Inflammatory macrophage treated with lipopolysaccharide for 4 hours (primary cell): ENCODE measurements around the gene PGM2L1.
"Not testable (repeated sequence)": the region's sequence is repeated elsewhere in the genome, so short reads cannot be mapped to it uniquely, and the experiment has no call there.

ENCODE experiments used
- DNase-seq: peaks from one replicate; pipeline ENCODE4 v3.0.0-alpha.2; 2020

PGM2L1 gene

GRCh38 chr11:74397501-74398243 lies 561 bp downstream of the PGM2L1 start:
- peak; percentile 12 for DNase-seq

- DNase-seq: no peak
These were observed 6.0 kb downstream of the PGM2L1 start for GRCh38 chr11:74392256-74392655.

DNA sequence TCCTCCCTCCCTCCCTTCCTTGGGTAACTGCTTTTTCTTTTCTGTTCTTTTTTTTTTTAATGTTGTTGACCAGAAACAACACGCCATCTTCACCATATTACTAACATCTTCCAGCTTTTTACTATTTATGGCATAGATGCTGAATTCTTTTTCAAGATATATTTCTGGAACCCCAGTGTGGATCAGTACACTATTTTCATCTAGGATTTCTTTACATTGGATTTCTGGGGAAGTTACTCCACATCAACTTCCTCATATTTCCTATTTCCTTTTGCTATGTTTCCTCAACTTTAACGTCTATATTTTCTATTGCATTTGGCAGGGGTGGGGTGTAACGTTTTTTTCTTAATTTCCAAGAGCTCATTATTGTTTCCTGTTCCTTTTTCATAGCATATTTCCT lies 7.0 kb downstream of the PGM2L1 start:
- DNase-seq: no peak

DNA sequence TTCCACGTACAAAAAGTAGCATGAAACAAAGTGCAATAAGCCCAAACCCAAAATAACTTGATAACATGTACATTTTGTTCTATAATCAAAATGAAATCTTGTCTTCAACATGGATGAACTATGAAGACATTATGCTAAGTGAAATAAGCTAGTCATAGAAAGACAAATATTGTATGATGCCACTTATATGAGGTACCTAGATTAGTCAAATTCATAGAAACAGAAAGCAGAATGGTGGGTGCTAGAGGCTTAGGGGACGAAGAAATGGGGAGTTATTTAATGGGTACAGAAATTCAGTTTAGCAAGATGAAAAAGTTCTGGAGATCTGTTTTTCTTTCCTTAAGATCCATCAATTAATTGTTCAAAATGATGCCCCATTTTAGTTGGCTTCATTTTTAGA lies 7.5 kb downstream of the PGM2L1 start:
- DNase-seq: peak; percentile 16

DNA sequence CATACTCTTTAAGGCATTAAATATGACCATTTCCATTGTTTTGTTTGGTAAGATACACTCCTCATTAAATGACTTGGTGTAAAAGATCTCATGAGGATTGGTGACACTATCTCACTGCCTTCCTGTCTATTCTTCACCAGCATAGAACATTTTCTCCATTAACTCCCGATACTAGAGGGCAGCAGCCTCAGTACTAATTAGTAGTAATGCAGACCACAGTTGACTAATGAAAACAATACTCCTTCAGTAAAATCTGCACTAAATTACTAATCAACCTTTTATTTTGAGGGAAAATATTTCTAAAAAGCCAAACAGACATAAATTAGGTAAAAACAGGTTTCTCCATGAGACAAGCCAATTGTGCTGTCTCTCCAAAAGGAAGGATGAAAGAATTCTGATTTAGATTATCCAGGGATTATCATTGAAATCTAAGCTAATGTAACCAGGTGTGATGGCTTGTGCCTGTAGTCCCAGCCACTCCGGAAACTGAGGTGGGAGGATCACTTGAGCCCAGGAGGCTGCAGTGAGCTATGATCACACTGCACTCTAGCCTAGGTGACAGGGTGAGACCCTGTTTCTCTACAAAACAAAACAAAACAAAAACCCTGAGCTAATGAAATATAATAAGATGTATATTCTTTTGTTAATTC lies 9.4 kb downstream of the PGM2L1 start:
- DNase-seq: peak; percentile 69

DNA sequence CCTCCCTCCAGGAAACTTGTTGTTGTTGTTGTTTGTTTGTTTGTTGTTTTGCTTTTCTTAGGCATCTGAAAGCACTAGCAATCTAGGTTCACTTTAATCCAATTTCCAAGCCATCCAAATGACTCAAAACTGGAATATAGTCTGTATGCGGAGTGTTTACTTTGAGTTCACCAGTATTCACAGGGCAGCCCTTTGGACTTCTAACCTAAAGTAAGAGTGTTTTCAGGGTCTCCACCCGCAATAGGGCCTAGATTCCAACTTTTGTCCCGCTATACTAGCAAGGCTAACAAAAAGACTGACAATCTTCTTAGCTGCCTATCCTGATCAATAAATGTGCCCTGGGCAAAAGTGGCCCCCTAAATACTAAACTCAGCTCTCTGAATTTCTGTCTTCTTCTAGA lies 13.6 kb downstream of the PGM2L1 start:
- no peak for DNase-seq

- DNase-seq: no peak
These were observed 17.3 kb downstream of the PGM2L1 start for GRCh38 chr11:74380746-74381439.

- no peak for DNase-seq
These were observed 20.5 kb downstream of the PGM2L1 start for GRCh38 chr11:74377689-74378088.

DNA sequence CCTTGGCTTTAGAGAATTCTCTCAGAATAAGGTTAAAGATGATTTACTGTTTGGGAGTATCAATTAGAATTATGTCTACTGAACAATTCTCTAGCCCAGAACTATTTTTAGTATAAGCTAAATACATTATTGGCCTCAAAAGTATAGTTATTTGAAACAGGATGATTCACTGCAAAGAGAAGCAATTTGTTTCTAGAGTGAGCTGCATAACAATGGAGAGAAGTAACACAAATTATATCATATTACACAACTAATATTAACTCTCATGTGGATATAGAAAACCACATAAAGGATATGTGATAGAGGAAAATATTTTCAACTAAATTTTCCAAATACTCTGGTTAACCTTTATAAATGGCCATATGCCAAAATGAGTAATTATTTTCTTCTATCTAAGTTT lies 24.9 kb downstream of the PGM2L1 start:
- DNase-seq: no peak

GRCh38 chr11:74371269-74372052 lies 26.8 kb downstream of the PGM2L1 start:
- DNase-seq: no peak

DNA sequence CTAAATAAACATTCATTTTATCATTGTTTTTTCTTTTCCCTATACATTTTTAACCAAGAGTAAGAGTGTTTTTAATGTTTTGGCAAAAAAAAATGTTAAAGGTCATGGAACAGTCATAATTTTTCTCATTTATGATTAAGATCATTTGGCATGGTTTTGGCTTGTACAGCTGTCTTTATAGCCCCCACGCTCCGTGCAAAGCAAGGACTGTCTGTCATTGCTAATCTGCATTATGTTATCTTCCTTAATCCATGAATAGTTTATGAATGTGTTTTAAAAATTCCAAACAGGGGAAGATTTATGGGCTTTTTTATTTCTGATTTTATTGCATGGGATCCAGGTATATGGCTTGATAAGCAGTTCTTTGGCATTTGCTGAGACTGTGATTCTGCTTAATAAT lies 28.1 kb downstream of the PGM2L1 start:
- DNase-seq: no peak

DNA sequence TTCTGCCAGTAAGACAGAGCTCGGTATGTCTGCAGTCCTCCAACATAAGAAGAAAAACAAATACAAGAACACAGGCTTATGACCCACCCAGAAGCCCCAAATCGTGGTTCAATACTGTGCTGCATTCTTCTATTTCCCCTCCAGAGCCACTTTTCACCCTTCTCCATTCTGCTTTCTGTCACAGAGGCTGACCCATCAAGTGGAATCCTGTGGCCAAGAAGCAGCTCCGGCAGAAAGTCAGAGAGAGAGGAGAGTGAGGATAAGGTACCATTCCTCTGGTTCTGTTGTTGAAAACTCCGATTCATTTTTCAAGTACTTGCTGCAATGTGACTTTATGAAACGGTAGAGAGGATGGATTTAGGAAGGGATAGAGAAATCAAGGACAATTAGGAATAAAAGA lies 30.4 kb downstream of the PGM2L1 start:
- no peak for DNase-seq

GRCh38 chr11:74366576-74366975 lies 31.7 kb downstream of the PGM2L1 start:
- DNase-seq: no peak

- not testable (repeated sequence) for DNase-seq
These were observed 32.4 kb downstream of the PGM2L1 start for GRCh38 chr11:74365805-74366204.

GRCh38 chr11:74357449-74357848 lies 40.8 kb downstream of the PGM2L1 start:
- no peak for DNase-seq

DNA sequence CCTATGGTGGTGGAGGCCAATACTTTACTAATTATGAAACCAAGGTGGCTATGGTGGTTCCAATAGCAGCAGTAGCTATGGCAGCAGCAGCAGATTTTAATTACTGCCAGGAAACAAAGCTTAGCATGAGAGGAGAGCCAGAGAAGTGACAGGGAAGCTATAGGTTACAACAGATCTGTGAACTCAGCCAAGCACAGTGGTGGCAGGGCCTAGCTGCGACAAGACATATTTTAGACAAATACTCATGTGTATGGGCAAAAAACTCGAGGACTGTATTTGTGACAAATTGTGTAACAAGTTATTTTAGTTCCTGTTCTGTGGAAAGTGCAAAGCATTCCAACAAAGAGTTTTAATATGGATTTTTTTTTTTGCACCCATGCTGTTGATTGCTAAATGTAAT lies 42.6 kb downstream of the PGM2L1 start:
- DNase-seq: no peak

GRCh38 chr11:74354036-74354435 lies 44.2 kb downstream of the PGM2L1 start:
- no peak for DNase-seq

DNA sequence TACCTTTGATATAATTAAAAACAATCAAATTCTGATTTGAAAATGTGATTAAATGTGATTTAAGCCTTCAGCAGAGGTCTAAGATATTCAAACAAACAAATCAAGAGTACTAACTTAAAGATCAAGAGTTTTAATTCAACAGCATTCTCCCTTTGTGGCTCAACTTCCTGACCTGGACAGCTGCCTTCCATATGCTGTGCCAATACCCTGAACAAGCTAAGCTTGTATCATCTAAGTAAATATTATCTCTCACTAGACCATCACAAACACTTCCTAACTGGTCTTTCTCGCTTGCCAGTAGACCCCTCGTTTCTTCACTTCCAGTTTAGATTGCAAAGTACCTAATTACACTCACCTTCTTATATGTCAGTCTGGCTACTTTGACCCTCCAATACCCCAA lies 50.9 kb downstream of the PGM2L1 start:
- DNase-seq: no peak

DNA sequence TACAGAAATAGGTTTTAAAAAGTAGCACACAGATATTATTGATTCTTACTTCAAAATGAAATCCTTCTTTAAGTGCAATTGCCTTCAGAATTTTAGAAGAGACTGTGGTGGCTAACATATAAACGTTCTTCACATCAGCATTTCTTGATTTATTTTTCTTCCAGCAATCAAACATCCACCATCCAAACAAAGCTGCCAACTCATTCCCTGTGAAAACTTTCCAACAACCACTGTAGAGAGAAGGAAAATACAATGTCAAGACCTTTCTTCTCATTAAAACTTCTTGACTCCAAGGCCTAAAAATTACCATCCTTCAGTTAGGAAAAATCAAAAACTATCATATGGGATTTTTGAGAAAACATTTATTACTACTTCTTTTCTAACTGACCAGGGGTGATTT lies 52.8 kb downstream of the PGM2L1 start:
- DNase-seq: no peak

DNA sequence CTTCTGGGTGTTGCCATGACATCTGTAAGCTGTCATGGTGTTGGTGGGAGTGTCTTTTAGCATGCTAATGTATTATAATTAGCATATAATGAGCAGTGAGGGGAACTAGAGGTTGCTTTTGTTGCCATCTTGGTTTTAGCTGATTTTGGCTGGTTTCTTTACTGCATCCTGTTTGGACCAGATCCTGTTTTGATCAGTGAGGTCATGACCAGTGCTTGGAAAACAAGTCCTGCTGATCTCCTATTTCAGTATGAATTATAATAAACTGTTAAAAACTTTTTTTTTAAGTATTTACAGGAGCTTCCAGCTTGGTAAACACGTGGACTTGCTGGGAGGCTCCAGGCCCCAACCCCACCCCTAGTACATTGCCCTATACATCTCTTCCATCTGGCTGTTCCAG lies 56.3 kb downstream of the PGM2L1 start:
- no peak for DNase-seq

DNA sequence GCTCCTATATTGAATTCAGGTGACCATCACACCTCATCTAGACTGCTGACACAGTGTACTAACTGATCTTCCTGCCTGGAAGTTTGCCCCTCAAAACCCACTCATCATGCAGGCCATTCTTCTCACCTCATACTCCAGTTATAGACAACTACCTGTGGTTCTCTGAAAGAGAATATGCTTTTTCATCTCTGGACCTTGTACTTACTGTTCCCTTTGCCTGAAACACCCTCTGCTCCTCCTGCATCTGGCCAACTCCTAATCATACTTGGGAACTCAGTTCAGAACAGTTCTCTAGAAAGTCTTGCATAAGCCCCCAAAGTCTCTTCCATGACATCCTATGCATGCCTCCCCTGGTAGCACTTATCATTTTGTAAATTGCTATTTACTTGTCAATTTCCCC lies 58.6 kb downstream of the PGM2L1 start:
- no peak for DNase-seq

DNA sequence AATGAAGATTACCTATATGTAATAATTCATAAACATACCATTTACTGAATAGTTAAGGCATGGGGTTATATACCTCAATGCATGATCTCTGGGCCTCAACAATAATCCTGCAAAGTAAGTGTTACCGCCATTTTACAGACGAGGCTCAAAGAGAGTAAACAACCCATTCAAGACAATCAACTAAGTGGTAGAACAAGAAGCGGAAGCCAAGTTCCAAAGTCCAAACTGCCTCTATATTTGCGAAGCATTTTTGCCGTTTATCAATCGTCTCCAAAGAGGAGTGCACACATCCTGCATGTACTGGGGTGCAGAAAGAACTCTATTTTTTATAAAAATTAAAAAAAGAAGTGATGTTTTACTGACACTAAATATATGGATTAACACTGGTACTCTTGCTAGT lies 59.3 kb downstream of the PGM2L1 start:
- DNase-seq: no peak

GRCh38 chr11:74333193-74333592 lies 65.0 kb downstream of the PGM2L1 start:
- DNase-seq: no peak
